Activated T-helper 2 cell treated with anti-CD3 and anti-CD28 coated beads, Interferon-gamma antibody, Interleukin-2, Interleukin-4, amounts not matched to agents 10 μg/mL and 5 μg/mL and 100 μg/mL, durations not matched to agents 14 hours and 24 hours and 36 hours (primary cell): ENCODE results near the gene ARL8A. TPM values are rescaled to one million over a fixed set of nuclear protein-coding genes. Genes with fewer than 3 reads are reported as not detected.

ENCODE experiments used
- DNase-seq: peaks from one replicate; pipeline ENCODE4 v3.0.0; 2021; ENCODE audit warnings: low spot score
- H3K27ac Mint-ChIP-seq: one replicate; pipeline ENCODE4 v1.8.0; 2021; ENCODE audit warnings: mixed read lengths
- H3K27me3 Mint-ChIP-seq: one replicate; pipeline ENCODE4 v1.8.0; 2021; ENCODE audit warnings: low read depth, mixed read lengths
- H3K36me3 Mint-ChIP-seq: one replicate; pipeline ENCODE4 v1.8.0; 2021; ENCODE audit warnings: low read depth, mixed read lengths
- H3K4me1 Mint-ChIP-seq: one replicate; pipeline ENCODE4 v1.8.0; 2021; ENCODE audit warnings: low read depth, mixed read lengths
- H3K4me3 Mint-ChIP-seq: one replicate; pipeline ENCODE4 v1.8.0; 2021; ENCODE audit warnings: low read depth, mild to moderate bottlenecking, moderate library complexity, mixed read lengths
- H3K9me3 Mint-ChIP-seq: one replicate; pipeline ENCODE4 v1.8.0; 2021; ENCODE audit warnings: mixed read lengths
- intact Hi-C: fragments of 100-400 bp; cut with micrococcal nuclease; formaldehyde crosslinking; loops from one replicate; pipeline ENCODE4 v1.15.1; 2023
- total RNA-seq: library from RNA; stranded (reverse); gene quantifications from 2 replicates; pipeline ENCODE4 v1.2.3, GENCODE V29; 2022

The ARL8A gene
- total RNA-seq, 1 donor from 2014 or later = 64.7 TPM

GRCh38 chr1:202135221-202135721 lies 9.3 kb downstream of the ARL8A start:
- Mint-ChIP-seq H3K9me3 (no peaks in the 10 kb centered on the region), H3K36me3 (peaks cover 29% of the 10 kb centered on the region), H3K27me3 (no peaks in the 10 kb centered on the region), H3K4me1 (no peaks in the 10 kb centered on the region), H3K27ac (no peak overlapping the region), H3K4me3 (no peak overlapping the region)
- intact Hi-C loops = loop anchor here (1.0 kb wide), 1 partner anchor 126 kb away; no protein-coding TSS in a partner anchor
- peak; percentile 38 for DNase-seq

GRCh38 chr1:202134645-202135172 lies 9.8 kb downstream of the ARL8A start:
- H3K4me1 Mint-ChIP-seq = no peaks in the 10 kb centered on the region
- H3K27ac Mint-ChIP-seq = no peak overlapping the region
- intact Hi-C loops = loop anchor here (1.0 kb wide), 1 partner anchor 125 kb away; no protein-coding TSS in a partner anchor
- no peak overlapping the region for H3K4me3 Mint-ChIP-seq
- DNase-seq = no peak
- no peaks in the 10 kb centered on the region for H3K27me3 Mint-ChIP-seq
- H3K9me3 Mint-ChIP-seq = no peaks in the 10 kb centered on the region
- H3K36me3 Mint-ChIP-seq = peaks cover 29% of the 10 kb centered on the region

GRCh38 chr1:202133989-202134388 lies 10.5 kb downstream of the ARL8A start:
- no peak for DNase-seq
- no peaks in the 10 kb centered on the region for H3K9me3 Mint-ChIP-seq
- H3K36me3 Mint-ChIP-seq = peaks cover 29% of the 10 kb centered on the region
- H3K27ac Mint-ChIP-seq = no peak overlapping the region
- H3K4me3 Mint-ChIP-seq = no peak overlapping the region
- H3K4me1 Mint-ChIP-seq = no peaks in the 10 kb centered on the region
- H3K27me3 Mint-ChIP-seq = no peaks in the 10 kb centered on the region
- intact Hi-C loops = no loop called here

GRCh38 chr1:202133496-202133895 lies 11.0 kb downstream of the ARL8A start:
- Mint-ChIP-seq H3K27ac (no peak overlapping the region), H3K36me3 (peaks cover 29% of the 10 kb centered on the region), H3K9me3 (no peaks in the 10 kb centered on the region), H3K27me3 (no peaks in the 10 kb centered on the region), H3K4me3 (no peak overlapping the region), H3K4me1 (no peaks in the 10 kb centered on the region)
- intact Hi-C loops = no loop called here
- DNase-seq = no peak

GRCh38 chr1:202133001-202133400 lies 11.5 kb downstream of the ARL8A start:
- no peak for DNase-seq
- Mint-ChIP-seq H3K27ac (no peak overlapping the region), H3K27me3 (no peaks in the 10 kb centered on the region), H3K4me1 (no peaks in the 10 kb centered on the region), H3K9me3 (no peaks in the 10 kb centered on the region), H3K4me3 (no peak overlapping the region), H3K36me3 (peaks cover 29% of the 10 kb centered on the region)
- intact Hi-C loops = no loop called here

GRCh38 chr1:202131956-202132821 lies 12.3 kb downstream of the ARL8A start:
- no peak overlapping the region for H3K4me3 Mint-ChIP-seq
- H3K36me3 Mint-ChIP-seq = peaks cover 29% of the 10 kb centered on the region
- H3K4me1 Mint-ChIP-seq = no peaks in the 10 kb centered on the region
- H3K27me3 Mint-ChIP-seq = no peaks in the 10 kb centered on the region
- no peaks in the 10 kb centered on the region for H3K9me3 Mint-ChIP-seq
- DNase-seq = no peak
- intact Hi-C loops = no loop called here
- no peak overlapping the region for H3K27ac Mint-ChIP-seq

GRCh38 chr1:202130816-202131522 lies 13.6 kb downstream of the ARL8A start:
- Mint-ChIP-seq H3K4me1 (no peaks in the 10 kb centered on the region), H3K4me3 (no peak overlapping the region), H3K27me3 (no peaks in the 10 kb centered on the region), H3K27ac (no peak overlapping the region), H3K36me3 (peaks cover 29% of the 10 kb centered on the region), H3K9me3 (no peaks in the 10 kb centered on the region)
- DNase-seq = no peak
- intact Hi-C loops = no loop called here

- Mint-ChIP-seq H3K27ac (no peak overlapping the region), H3K9me3 (no peaks in the 10 kb centered on the region), H3K4me1 (no peaks in the 10 kb centered on the region), H3K36me3 (peaks cover 25% of the 10 kb centered on the region), H3K27me3 (no peaks in the 10 kb centered on the region), H3K4me3 (no peak overlapping the region)
- DNase-seq = no peak
- intact Hi-C loops = no loop called here
Measured at GRCh38 chr1:202130297-202130721, 14.2 kb downstream of the ARL8A start.

GRCh38 chr1:202129453-202130296 lies 14.9 kb downstream of the ARL8A start:
- no peak for DNase-seq
- H3K36me3 Mint-ChIP-seq = peaks cover 21% of the 10 kb centered on the region
- H3K4me3 Mint-ChIP-seq = no peak overlapping the region
- H3K4me1 Mint-ChIP-seq = no peaks in the 10 kb centered on the region
- H3K9me3 Mint-ChIP-seq = no peaks in the 10 kb centered on the region
- H3K27me3 Mint-ChIP-seq = no peaks in the 10 kb centered on the region
- no peak overlapping the region for H3K27ac Mint-ChIP-seq
- intact Hi-C loops = no loop called here

- no peaks in the 10 kb centered on the region for H3K27me3 Mint-ChIP-seq
- no peaks in the 10 kb centered on the region for H3K4me1 Mint-ChIP-seq
- intact Hi-C loops = no loop called here
- H3K4me3 Mint-ChIP-seq = no peak overlapping the region
- no peaks in the 10 kb centered on the region for H3K9me3 Mint-ChIP-seq
- H3K36me3 Mint-ChIP-seq = peaks cover 9% of the 10 kb centered on the region
- no peak for DNase-seq
- no peak overlapping the region for H3K27ac Mint-ChIP-seq
Measured at GRCh38 chr1:202127836-202128622, 16.5 kb downstream of the ARL8A start.

GRCh38 chr1:202127061-202127460 lies 17.5 kb downstream of the ARL8A start:
- DNase-seq = no peak
- Mint-ChIP-seq H3K9me3 (no peaks in the 10 kb centered on the region), H3K4me3 (no peak overlapping the region), H3K27me3 (no peaks in the 10 kb centered on the region), H3K36me3 (peaks cover under 1% of the 10 kb centered on the region), H3K27ac (no peak overlapping the region), H3K4me1 (no peaks in the 10 kb centered on the region)
- intact Hi-C loops = no loop called here

GRCh38 chr1:202126426-202126825 lies 18.1 kb downstream of the ARL8A start:
- no peak overlapping the region for H3K27ac Mint-ChIP-seq
- no peak overlapping the region for H3K4me3 Mint-ChIP-seq
- H3K4me1 Mint-ChIP-seq = no peaks in the 10 kb centered on the region
- H3K9me3 Mint-ChIP-seq = no peaks in the 10 kb centered on the region
- no peaks in the 10 kb centered on the region for H3K36me3 Mint-ChIP-seq
- no peaks in the 10 kb centered on the region for H3K27me3 Mint-ChIP-seq
- no peak for DNase-seq
- intact Hi-C loops = no loop called here
